HG03442 (cell line): ENCODE measurements around the gene IP6K1.
"Not testable (repeated sequence)": the region's sequence is repeated elsewhere in the genome, so short reads cannot be mapped to it uniquely, and the experiment has no call there.

ENCODE experiments used
- ATAC-seq: cut with Tn5 transposase; IDR thresholded peaks from one replicate; pipeline ENCODE4 v1.9.1; 2021; ENCODE audit warnings: mild to moderate bottlenecking, moderate library complexity; ENCODE audit not compliant: unreplicated experiment

Gene IP6K1

DNA sequence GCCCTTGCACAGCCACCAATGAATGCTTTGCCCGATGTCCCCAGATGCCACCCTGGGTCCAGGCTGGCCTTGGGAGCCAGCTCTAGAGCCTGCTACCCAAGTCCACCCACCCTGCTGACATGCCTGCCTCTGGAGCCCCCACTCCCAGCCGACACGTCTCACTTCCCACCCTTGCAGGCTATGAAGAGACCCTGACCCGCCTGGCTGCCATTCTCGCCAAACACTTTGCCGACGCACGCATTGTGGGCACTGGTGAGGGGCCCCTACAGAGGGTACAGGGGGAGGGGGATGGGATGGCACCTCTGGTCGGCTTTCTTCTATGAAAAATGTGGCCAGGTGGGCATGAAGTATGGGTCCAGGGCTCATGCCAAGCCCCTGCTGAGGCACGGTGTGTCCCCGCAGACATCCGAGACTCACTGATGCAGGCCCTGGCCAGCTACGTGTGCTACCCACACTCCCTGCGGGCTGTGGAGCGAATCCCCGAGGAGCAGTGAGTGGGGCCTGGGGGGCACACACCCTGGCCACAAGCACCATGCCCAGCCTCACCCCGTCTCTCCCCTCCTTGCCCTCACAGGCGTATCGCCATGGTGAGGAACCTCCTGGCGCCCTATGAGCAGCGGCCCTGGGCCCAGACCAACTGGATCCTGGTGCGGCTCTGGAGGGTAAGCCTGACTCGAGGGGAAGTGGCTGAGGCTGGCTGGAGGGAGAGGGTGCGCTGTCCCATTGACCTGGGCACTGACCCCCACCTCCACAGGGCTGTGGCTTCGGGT lies 72.8 kb downstream of the IP6K1 start:
- no peak for ATAC-seq

DNA sequence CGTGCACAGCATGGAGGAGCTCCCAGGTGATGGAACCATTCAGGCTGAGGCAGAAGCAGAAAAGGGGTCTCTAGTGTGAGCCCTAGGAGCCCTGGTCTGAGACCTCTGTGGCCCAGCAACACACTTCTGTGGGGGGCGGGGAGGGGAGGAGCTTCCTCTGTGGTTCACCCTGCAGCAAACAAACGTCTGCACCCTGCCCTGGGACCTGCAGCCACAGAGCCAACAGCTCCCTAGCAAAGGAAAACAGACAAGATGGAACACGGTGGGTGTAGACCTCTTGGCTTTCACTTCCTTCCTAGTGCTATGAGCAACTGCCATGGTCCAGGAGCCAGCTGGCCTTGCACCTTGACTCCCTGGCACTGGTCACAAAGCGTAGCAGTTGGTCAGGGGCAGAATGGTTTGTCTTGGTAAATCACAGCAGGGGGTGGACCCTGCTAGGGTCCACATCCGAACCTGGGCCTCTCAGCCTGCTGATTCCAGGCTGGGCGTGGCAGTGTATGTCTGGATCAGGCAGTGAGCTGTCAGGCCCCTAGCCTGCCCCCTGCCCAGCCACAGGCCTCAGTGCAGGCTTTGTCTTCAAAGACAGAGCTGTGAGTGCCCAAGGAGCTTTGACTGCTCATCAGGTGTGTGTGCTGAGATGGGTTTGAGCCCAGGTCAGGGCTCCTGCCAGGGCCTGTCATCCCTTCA lies 73.6 kb downstream of the IP6K1 start:
- ATAC-seq, result no peak

DNA sequence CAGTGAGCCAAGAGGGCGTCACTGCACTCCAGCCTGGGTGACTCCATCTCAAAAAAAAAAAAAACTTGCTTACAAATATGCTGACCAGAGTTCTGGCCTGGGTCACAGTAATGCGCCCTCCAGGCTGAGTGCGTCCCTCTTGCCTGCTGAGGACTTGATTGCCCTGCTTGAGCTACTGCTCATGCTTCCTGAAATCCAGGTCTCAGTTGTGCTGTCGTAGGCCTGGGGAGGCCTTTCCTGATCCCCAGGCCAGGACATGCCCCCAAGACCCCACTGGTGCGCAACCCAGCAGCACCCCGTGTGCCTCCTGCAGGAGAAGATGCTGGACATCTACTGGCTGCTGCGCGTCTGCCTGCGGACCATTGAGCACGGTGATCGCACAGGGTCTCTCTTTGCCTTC lies 74.2 kb downstream of the IP6K1 start:
- no peak for ATAC-seq

DNA sequence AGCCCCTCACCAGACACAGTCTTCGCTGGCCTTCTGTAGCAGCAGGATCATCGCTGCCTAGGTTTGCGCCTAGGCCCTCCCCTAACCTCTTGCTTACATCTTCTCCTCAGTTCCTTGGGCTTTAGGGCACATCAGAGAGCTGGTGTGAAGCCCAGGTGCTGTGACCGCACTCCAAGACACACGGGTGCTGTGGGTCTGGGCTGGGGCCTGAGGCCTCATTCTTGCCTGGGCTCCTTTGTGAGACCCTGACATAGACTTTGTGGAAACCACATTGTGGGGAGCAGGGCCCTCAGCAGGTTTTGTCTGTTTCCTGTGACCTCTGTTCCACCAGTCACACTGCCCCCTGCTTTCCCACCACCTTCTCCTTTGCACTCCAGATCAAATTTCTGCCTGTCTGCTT lies 74.9 kb downstream of the IP6K1 start:
- no peak for ATAC-seq

- ATAC-seq, result no peak
Observed at GRCh38 chr3:49709852-49710251, 76.5 kb downstream of the IP6K1 start.

DNA sequence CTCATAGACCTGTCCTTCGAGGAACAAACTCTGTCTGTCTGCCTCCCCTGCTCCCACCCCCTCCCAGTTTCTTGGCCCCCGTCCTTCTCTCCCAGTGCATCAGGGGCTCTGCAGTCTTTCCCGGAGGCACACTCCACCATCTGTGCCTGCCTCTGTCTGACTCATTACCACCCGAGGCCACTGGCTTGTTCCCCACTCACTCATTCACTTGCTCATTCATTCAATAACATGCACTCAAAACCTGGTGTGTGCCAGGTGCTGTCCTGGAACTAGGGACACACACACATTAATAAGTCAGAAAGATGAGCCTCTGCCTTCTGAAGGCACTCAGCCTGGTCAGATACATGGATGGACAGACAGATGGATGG lies 79.2 kb downstream of the IP6K1 start:
- no peak for ATAC-seq

DNA sequence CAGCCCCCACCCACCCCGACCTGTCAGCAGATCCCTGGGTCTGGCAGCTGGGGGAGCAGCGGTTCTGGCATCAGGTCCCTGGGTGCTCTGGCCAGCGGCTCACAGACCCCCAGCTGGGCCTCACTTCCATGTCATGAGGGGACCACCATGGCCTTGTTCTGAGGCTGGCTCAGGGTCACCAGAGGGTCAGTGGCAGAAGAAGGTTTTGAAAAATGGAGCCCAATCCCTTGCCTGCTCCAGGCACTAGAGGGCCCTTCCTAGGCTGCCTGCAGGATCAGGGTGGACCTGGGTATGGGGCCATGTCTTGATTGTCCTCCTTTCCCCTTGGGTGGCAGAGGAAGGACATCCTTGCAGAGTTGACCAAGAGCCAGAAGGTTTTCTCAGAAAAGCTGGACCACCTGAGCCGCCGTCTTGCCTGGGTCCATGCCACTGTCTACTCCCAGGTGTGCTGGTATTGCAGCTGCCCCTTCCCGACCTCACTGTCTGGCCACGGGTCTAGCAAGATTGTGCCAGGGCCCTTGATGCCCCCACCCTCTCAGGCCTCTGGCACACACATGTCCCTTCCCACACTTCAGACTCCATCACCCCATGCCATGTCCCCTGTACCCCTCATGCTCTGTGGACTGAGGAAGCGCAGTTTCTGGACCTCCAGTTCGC lies 79.8 kb downstream of the IP6K1 start:
- ATAC-seq, result no peak

DNA sequence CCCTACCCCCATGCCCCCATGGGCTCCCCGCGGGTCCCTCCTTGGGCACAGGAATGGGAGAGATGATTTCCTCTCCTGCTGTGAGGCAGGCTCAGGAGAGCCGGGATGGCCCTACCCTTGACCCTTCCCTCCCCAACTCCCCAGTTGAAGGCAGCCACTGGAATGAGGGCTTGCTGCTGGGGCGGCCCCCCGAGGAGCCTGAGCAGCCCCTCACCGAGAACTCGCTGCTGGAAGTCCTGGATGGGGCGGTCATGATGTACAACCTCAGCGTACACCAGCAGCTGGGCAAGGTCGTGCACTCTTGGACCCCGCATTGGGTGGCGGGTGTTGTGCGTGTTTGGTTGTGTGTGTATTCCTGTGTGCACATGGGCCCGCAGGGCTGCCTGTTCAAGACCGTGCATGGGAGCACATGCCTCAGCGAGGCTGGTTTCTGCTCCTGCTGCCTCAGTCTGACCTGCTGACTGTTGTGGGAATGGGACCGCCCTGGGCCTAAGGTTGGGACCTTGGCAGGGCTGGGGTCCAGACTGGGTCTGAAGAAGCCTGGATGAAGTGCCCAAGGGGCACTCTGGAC lies 80.9 kb downstream of the IP6K1 start:
- ATAC-seq, result no peak

DNA sequence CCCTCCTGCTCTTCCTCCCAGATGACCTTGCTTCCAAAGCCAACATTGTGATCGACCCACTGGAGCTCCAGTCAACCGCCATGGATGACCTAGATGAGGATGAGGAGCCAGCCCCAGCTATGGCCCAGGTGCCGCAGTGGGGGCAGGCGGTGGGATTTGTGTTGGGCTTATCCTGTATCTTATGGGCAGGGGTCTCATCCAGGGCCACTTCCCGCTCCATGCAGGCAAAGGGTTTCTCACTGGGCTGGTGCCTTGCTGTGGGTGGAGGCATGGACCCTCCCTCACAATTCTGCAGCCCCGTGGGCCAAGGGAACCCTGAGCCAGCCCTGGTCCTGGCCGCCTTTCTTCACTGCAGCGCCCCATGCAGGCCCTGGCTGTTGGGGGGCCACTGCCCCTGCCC lies 81.7 kb downstream of the IP6K1 start:
- no peak for ATAC-seq

- ATAC-seq, result no peak
Observed at GRCh38 chr3:49703956-49704355, 82.4 kb downstream of the IP6K1 start.

DNA sequence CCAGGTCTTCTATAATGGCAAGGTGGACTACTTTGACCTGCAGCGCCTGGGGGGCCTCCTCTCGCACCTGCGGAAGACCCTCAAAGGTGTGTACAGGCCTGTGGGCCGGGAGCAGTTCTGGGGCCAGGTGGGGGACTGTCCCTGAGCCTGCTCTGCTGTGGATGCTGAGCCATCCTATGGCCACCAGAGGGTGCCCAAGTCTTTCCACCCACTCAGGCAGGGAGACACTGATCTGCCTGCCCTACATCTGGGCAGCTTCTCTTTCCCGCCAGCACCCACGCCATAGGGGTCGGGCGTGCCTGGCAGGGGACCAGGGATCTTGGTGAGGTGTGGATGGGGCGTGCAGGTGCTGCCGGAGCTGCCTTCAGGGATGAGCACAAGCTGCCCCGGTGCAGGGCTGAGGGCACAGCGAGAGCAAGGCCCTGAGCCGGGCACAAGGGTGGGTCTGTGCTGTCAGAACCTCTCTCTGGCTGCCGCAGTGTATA lies 82.9 kb downstream of the IP6K1 start:
- peak; percentile 54 for ATAC-seq

GRCh38 chr3:49702672-49703071 lies 83.7 kb downstream of the IP6K1 start:
- ATAC-seq, result no peak

DNA sequence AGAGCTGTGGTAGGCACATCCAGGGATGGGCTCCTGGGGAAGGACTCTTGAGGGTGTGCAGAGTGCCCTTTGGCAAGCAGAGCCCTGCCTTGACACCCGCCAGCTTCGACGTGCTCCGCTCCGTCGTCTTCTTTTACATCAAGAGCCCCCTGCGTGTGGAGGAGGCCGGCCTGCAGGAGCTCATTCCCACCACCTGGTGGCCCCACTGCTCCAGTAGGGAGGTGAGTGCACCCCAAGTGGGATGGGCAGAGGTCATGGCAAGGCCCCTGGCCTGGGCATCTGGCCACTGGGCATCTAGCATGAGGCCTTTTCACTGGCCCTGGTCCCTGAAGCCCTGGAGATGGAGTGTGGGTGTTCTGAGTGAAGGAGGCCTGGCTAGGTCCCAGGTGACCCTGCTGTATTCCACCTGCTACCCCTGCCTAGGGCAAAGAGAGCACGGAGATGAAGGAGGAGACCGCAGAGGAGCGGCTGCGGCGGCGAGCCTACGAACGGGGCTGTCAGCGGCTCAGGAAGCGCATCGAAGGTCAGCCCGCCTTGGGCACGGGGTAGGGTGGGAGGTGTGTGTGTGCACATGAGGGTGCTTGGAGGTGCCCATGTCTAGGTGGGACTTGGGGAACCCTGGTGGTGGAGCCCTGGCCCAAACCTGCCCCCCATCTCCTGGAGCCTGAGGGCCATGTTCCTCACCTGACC lies 84.8 kb downstream of the IP6K1 start:
- ATAC-seq, result no peak

- ATAC-seq, result no peak
Observed at GRCh38 chr3:49700453-49701128, 85.8 kb downstream of the IP6K1 start.

GRCh38 chr3:49700014-49700413 lies 86.3 kb downstream of the IP6K1 start:
- no peak for ATAC-seq

DNA sequence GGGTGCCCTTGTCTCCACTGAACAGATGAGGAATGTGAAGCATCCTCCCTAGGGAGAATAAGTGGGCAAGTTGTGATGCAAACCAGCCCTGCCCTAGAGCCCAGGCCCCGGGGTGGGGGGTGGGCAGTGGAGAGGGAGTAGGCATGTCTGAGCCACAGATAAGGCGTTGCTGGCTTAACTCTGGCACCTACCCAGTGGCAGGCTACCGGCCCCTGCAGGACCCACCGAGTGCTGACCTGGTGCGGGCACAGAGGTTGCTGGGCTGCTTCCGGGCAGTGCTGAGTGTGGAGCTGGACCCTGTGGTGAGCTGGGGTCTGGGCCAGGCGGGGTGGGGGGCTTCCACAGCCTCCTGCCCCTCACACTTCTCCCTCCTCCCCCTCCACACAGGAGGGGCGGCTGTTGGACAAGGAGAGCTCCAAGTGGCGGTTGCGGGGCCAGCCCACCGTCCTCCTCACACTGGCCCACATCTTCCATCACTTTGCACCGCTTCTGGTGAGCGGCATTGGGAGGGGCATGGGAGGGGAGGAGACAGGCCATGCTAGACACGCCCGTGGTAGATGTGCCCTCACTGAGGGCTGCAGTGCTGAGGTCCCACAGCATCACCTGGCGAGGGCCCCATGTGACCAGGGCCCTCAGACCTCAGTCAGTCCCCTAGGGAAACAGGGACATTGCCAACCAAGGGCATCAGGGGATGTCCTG lies 86.9 kb downstream of the IP6K1 start:
- ATAC-seq, result no peak

DNA sequence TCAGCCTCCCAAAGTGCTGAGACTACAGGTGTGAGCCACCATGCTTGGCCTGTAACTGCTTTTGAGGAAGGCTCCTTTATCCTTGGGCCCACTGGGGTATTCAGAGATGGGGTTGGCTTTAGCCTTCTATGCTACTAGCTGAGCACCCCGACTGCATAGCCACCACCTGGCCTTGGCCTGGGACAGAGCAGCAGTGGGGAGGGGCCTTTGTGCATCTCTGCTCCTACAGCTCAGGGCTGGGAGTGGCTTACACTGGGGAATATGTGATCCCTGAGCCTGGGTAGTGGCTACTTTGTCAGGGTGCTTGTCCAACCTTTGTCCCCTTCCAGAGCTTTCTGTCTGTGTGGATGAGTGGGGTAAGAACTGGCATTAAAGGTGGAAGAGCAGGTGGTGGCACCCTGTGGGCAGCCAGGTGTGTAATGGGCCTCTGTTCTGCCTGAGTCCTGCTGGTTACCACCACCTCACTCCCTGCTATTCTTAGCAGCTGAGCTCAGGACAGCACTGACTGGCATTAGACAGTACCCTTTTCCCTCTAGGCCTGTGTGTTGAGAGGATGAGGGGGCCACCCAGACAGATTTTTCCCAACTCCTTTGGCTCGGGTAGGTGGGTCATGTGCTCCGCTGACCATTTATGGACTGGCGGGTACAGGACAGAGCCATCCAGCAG lies 90.9 kb downstream of the IP6K1 start:
- not testable (repeated sequence) for ATAC-seq

DNA sequence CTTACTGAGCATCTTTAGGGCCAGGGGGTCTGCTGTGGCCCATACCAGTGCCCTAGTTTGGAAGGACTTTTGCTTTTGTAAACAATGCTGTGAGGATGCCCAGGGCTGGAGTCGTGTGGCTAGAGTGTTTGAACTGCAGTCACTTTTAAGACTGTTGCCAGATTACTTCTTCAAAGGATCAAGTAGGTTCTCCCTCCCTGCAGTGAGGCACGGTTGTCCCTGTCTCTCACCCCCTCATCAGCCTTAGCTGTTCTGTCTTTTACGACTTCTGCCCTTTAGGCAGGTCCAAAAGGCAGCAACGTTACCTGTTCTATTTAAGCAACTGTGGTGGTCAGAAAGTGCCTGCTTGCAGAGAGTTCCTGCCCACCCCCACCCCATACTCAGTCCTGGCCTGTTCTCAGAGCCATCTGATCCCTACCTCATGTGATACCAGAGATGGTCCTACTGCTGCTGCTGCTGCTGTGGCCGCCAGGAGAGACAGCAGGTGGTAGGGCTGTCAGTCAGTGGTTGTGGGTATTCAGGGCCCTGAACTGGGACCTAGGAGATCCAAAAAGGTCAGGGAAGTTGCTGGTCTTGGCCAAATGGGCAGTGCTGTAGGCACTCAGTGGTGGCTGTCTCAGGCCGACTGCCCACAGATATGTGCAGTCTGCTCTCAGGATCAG lies 91.8 kb downstream of the IP6K1 start:
- not testable (repeated sequence) for ATAC-seq

DNA sequence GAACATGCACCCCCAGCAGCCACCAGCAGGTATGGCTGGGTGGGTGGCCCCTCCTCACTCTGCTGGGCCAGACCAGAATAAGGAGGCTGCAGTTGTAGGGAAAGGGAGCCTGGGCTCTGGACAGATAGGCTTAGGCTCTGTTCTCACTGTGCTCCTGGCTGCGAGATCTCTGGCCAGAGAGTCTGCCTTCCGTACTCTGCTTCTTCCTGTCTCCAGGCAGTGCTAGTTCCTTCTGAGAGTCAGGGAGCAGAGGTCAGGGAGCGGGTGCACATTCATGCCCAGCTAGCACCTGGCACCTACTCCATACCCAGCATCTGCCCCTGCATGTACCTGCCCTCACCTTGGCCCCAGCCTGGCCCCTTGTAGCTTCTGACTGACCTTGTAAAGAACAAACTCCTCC lies 94.9 kb downstream of the IP6K1 start:
- ATAC-seq, result not testable (repeated sequence)
